Measurements from ENCODE around the gene ARID3A. TPM values are rescaled to one million over a fixed set of nuclear protein-coding genes. Genes with fewer than 3 reads are reported as not detected.
"Not testable (repeated sequence)": the region's sequence is repeated elsewhere in the genome, so short reads cannot be mapped to it uniquely, and the experiment has no call there.

Gene ARID3A
- total and polyA plus RNA-seq, 4 donors: 7.7 to 29.7 (median 19.8) TPM

- H3K9ac ChIP-seq (ENCODE audit: insufficient read depth in 1 of 2, low read length in 2 of 2); H3K4me1 ChIP-seq (ENCODE audit: control insufficient read depth in 5 of 5, insufficient read depth in 5 of 5, low read length in 5 of 5); H3K9me3 ChIP-seq (ENCODE audit: control insufficient read depth in 4 of 4, insufficient read depth in 3 of 4, low read length in 3 of 4); H3K4me3 ChIP-seq; ATAC-seq (ENCODE audit: insufficient read depth, low FRiP score); DNase-seq; H3K27me3 ChIP-seq (ENCODE audit: control insufficient read depth in 3 of 3, insufficient read depth in 3 of 3, low read length in 2 of 3): not testable (repeated sequence)
- H3K27ac ChIP-seq (ENCODE audit: low read depth in 1 of 2, low read length in 1 of 2): peak overlapping the region in 1 of 2 donors; percentile 33
- peaks cover 0 to 76% (median 29%) of the 10 kb centered on the region in 4 donors for H3K36me3 ChIP-seq (ENCODE audit: control insufficient read depth in 4 of 4, insufficient read depth in 4 of 4, low read length in 4 of 4)
- WGBS, 2 donors: 88 to 90% methylated on average over 19 to 24 of the region's 24 CpGs
Measured at GRCh38 chr19:878751-879561, 46.9 kb upstream of the ARID3A start.

- no peak for DNase-seq
- Histone ChIP-seq H3K9me3 (ENCODE audit: control insufficient read depth in 4 of 4, insufficient read depth in 3 of 4, low read length in 3 of 4) (peaks cover 0 to 4% (median 0%) of the 10 kb centered on the region in 4 donors), H3K27ac (ENCODE audit: low read depth in 1 of 2, low read length in 1 of 2) (no peak overlapping the region), H3K9ac (ENCODE audit: insufficient read depth in 1 of 2, low read length in 2 of 2) (no peak overlapping the region), H3K36me3 (ENCODE audit: control insufficient read depth in 4 of 4, insufficient read depth in 4 of 4, low read length in 4 of 4) (peaks cover 0 to 79% (median 31%) of the 10 kb centered on the region in 4 donors), H3K4me1 (ENCODE audit: control insufficient read depth in 5 of 5, insufficient read depth in 5 of 5, low read length in 5 of 5) (no peaks in the 10 kb centered on the region), H3K4me3 (no peak overlapping the region), H3K27me3 (ENCODE audit: control insufficient read depth in 3 of 3, insufficient read depth in 3 of 3, low read length in 2 of 3) (no peaks in the 10 kb centered on the region)
- no peak for ATAC-seq (ENCODE audit: insufficient read depth, low FRiP score)
- no peak for TF ChIP-seq CTCF (IDR thresholded peaks at IDR 0.05; ENCODE audit: control extremely low read depth, extremely low read depth)
- whole genome bisulfite sequencing, 2 donors: 90 to 94% methylated on average over 37 of the region's 37 CpGs
Measured at GRCh38 chr19:879711-880438, 46.0 kb upstream of the ARID3A start.

- Histone ChIP-seq H3K9me3 (ENCODE audit: control insufficient read depth in 4 of 4, insufficient read depth in 3 of 4, low read length in 3 of 4) (peaks cover 0 to 4% (median 0%) of the 10 kb centered on the region in 4 donors), H3K4me1 (ENCODE audit: control insufficient read depth in 5 of 5, insufficient read depth in 5 of 5, low read length in 5 of 5) (no peaks in the 10 kb centered on the region), H3K9ac (ENCODE audit: insufficient read depth in 1 of 2, low read length in 2 of 2) (no peak overlapping the region), H3K36me3 (ENCODE audit: control insufficient read depth in 4 of 4, insufficient read depth in 4 of 4, low read length in 4 of 4) (peaks cover 0 to 81% (median 32%) of the 10 kb centered on the region in 4 donors), H3K27me3 (ENCODE audit: control insufficient read depth in 3 of 3, insufficient read depth in 3 of 3, low read length in 2 of 3) (no peaks in the 10 kb centered on the region), H3K4me3 (no peak overlapping the region), H3K27ac (ENCODE audit: low read depth in 1 of 2, low read length in 1 of 2) (no peak overlapping the region)
- ATAC-seq (ENCODE audit: insufficient read depth, low FRiP score) (no peak), DNase-seq (no peak)
- WGBS, 2 donors: 98 to 99% methylated on average over 34 of the region's 34 CpGs
- no peak for TF ChIP-seq CTCF (IDR thresholded peaks at IDR 0.05; ENCODE audit: control extremely low read depth, extremely low read depth)
Measured at GRCh38 chr19:881385-882071, 44.3 kb upstream of the ARID3A start.

Measured in lung (tissue), 12 donors.